RWPE1 (cell line): ENCODE measurements around the gene OR51M1.
"Not testable (repeated sequence)": the region's sequence is repeated elsewhere in the genome, so short reads cannot be mapped to it uniquely, and the experiment has no call there.

ENCODE experiments used
- CTCF ChIA-PET: fragments of 350-600 bp; sonication (Branson Sonifier 250); formaldehyde crosslinking; extraction: SDS; loops from one replicate; lab custom pipeline; 2021; lab: Yijun Ruan, JAX
- POLR2A ChIA-PET: fragments of 400-600 bp; formaldehyde crosslinking; extraction: SDS; loops from one replicate; lab custom pipeline; 2020; ENCODE audit warnings: antibody characterized with exemption; ENCODE audit not compliant: low non-redundant PET; lab: Yijun Ruan, JAX
- DNase-seq: peaks from one replicate; pipeline ENCODE4 v3.0.0; 2012; ENCODE audit warnings: low spot score
- H3K27ac ChIP-seq: fragments of 450-650 bp; 2 replicates; pipeline ENCODE4 v1.5.1; 2017
- CTCF ChIP-seq: fragments of 450-650 bp; conservative IDR thresholded peaks from 2 replicates; pipeline ENCODE4 v1.5.1; 2017; ENCODE audit warnings: low read depth, mild to moderate bottlenecking

OR51M1 gene

GRCh38 chr11:5345831-5346230, 37.8 kb upstream of the OR51M1 start:
- POLR2A ChIA-PET, result no interaction called here
- H3K27ac ChIP-seq, result no peak overlapping the region
- TF ChIP-seq CTCF, result no peak
- CTCF ChIA-PET, result no interaction called here
- no peak for DNase-seq

- H3K27ac ChIP-seq, result no peak overlapping the region
- DNase-seq, result no peak
- TF ChIP-seq CTCF, result no peak
- POLR2A ChIA-PET, result no interaction called here
- CTCF ChIA-PET, result interaction anchor here (0.6 kb wide), 1 partner anchor 24 kb away, joined by 3 read pairs; no protein-coding TSS in a partner anchor
Measured at GRCh38 chr11:5348551-5349194, 34.9 kb upstream of the OR51M1 start.

DNA sequence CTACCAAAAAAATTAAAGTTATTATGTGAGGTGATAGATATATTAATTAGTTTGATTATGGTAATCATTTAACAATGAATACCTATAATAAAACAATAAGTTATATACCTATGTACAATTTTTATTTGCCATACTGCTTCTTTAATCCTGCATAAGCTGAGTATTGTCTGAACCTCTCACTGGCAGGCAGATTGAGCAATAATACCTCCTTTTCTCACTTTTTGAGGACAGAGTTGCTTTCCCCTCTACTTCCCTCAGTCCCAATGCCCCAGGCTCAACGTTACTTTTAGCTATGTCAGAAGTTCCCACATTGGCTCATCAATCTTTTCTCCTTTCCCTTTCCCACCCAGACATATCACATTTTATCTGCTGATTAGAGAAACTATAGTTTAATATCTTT, 34.1 kb upstream of the OR51M1 start:
- POLR2A ChIA-PET, result no interaction called here
- H3K27ac ChIP-seq, result no peak overlapping the region
- DNase-seq, result no peak
- CTCF ChIA-PET, result interaction anchor here (0.7 kb wide), 1 partner anchor 1569 kb away, joined by 3 read pairs; no protein-coding TSS in a partner anchor
- TF ChIP-seq CTCF, result no peak

DNA sequence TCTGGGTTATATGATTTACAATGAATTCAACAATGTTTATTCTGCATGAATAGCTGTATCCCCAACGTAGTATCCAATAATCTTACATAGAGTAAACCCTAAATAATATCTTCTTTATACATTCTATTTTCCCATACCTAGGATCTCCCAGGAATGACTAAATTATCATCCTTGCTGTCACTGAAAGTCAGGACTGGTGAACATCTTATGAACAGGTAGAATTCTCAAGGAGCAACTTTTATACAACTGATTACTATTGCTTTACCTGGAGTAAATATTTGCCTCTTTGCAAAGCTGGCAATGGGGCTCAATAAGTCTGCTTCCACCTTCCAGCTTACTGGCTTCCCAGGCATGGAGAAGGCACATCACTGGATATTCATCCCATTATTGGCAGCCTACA, 32.4 kb upstream of the OR51M1 start, which contains the start of gene OR51B6:
OR51B6 (plus strand) TSS at position 301 of the 400 bp plus-strand sequence; CDS start at position 301, 0 bp downstream.
- ChIA-PET CTCF (interaction anchor here (1.0 kb wide), 1 partner anchor 16 kb away, joined by 3 read pairs; no protein-coding TSS in a partner anchor), POLR2A (no interaction called here)
- H3K27ac ChIP-seq, result no peak within 1 kb of the TSS
- DNase-seq, result no peak
- no peak for TF ChIP-seq CTCF

DNA sequence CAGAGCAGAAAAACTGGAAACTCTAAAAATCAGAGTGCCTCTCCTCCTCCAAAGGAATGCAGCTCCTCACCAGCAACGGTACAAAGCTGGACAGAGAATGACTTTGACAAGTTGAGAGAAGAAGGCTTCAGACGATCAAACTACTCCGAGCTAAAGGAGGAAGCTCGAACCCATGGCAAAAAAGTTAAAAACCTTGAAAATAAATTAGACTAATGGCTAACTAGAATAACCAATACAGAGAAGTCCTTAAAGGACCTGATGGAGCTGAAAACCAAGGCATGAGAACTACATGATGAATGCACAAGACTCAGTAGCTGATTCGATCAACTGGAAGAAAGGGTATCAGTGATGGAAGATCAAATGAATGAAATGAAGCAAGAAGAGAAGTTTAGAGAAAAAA, 27.6 kb upstream of the OR51M1 start:
- H3K27ac ChIP-seq, CTCF ChIA-PET, POLR2A ChIA-PET, DNase-seq: not testable (repeated sequence)

GRCh38 chr11:5362017-5362625, 21.5 kb upstream of the OR51M1 start:
- DNase-seq, result no peak
- ChIA-PET POLR2A (no interaction called here), CTCF (no interaction called here)
- no peak overlapping the region for H3K27ac ChIP-seq
- no peak for TF ChIP-seq CTCF

DNA sequence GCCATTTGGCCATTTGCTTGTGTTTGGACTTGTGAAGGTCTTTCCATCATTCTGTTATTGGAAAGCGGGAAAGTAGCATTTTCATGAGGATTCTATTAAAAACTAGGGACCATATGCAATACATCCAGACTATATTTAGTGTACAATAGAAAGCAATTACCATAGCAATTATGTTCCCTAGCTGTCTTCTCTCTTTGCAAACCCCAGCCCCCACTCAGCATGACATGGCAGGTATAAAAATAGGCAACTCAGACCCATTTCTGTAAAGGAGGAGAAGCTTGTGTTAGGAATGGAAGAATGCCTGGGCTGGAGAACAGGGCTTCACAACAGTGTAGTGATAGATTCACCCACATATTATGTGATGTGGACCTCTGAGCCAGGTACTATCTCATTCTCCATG, 19.9 kb upstream of the OR51M1 start:
- H3K27ac ChIP-seq, result no peak overlapping the region
- no peak for DNase-seq
- CTCF ChIA-PET, result interaction anchor here (0.5 to 0.6 kb wide), 2 partner anchors 16 to 92 kb away, joined by 3 read pairs; no protein-coding TSS in a partner anchor
- TF ChIP-seq CTCF, result no peak
- POLR2A ChIA-PET, result no interaction called here
